ENCODE measurements around the gene NOTUM.
"Not testable (repeated sequence)": the region's sequence is repeated elsewhere in the genome, so short reads cannot be mapped to it uniquely, and the experiment has no call there.

The NOTUM gene

GRCh38 chr17:81996232-81996756 lies 35.3 kb upstream of the NOTUM start:
- DNase-seq = no peak

GRCh38 chr17:81995463-81996231 lies 34.7 kb upstream of the NOTUM start:
- DNase-seq = no peak

- DNase-seq = no peak
Observed at GRCh38 chr17:81994593-81995462, 33.8 kb upstream of the NOTUM start.

GRCh38 chr17:81993729-81994592 lies 33.0 kb upstream of the NOTUM start:
- no peak for DNase-seq

GRCh38 chr17:81992306-81993102 lies 31.5 kb upstream of the NOTUM start:
- no peak for DNase-seq

GRCh38 chr17:81991684-81992305 lies 30.8 kb upstream of the NOTUM start:
- no peak for DNase-seq

GRCh38 chr17:81990836-81991683 lies 30.1 kb upstream of the NOTUM start:
- no peak for DNase-seq

- DNase-seq = no peak
Observed at GRCh38 chr17:81987161-81987770, 26.3 kb upstream of the NOTUM start.

GRCh38 chr17:81986606-81987005 lies 25.6 kb upstream of the NOTUM start:
- DNase-seq = no peak

GRCh38 chr17:81984773-81985410 lies 23.9 kb upstream of the NOTUM start:
- no peak for DNase-seq

- DNase-seq = peak; percentile 49
Observed at GRCh38 chr17:81983639-81984373, 22.8 kb upstream of the NOTUM start.

GRCh38 chr17:81983011-81983638 lies 22.1 kb upstream of the NOTUM start:
- no peak for DNase-seq

- DNase-seq = not testable (repeated sequence)
Observed at GRCh38 chr17:81981511-81981910, 20.5 kb upstream of the NOTUM start.

- DNase-seq = no peak
Observed at GRCh38 chr17:81980707-81981343, 19.8 kb upstream of the NOTUM start.

- no peak for DNase-seq
Observed at GRCh38 chr17:81980122-81980521, 19.1 kb upstream of the NOTUM start.

GRCh38 chr17:81978524-81979298 lies 17.7 kb upstream of the NOTUM start:
- no peak for DNase-seq

All from MV-4-11 (cell line).